Smooth muscle cell (in vitro differentiated cells): Measurements from ENCODE around the gene ZP4. TPM values are rescaled to one million over a fixed set of nuclear protein-coding genes. Genes with fewer than 3 reads are reported as not detected.

Source experiments
- DNase-seq: peaks from one replicate; lab custom pipeline; 2025; ENCODE audit not compliant: unreplicated experiment; lab: John Stamatoyannopoulos, UW
- H2AFZ ChIP-seq: fragments of 200-600 bp; sonication (generic); 2 replicates; pipeline ENCODE4 v1.6.0; 2016; ENCODE audit warnings: antibody characterized with exemption, low read depth, mild to moderate bottlenecking
- H3F3A ChIP-seq: fragments of 200-600 bp; sonication (generic); 2 replicates; pipeline ENCODE4 v1.6.0; 2017; ENCODE audit warnings: antibody characterized with exemption, low read depth
- H3K27ac ChIP-seq: fragments of 200-600 bp; sonication (generic); 2 replicates; pipeline ENCODE4 v1.5.1; 2016; ENCODE audit warnings: low read depth, mild to moderate bottlenecking
- H3K27me3 ChIP-seq: fragments of 200-600 bp; sonication (generic); 2 replicates; pipeline ENCODE4 v1.6.1; 2016; ENCODE audit warnings: low read depth, mild to moderate bottlenecking
- H3K36me3 ChIP-seq: fragments of 200-600 bp; sonication (generic); 2 replicates; pipeline ENCODE4 v1.5.1; 2016; ENCODE audit warnings: low read depth
- H3K4me1 ChIP-seq: fragments of 200-600 bp; sonication (generic); 2 replicates; pipeline ENCODE4 v1.5.1; 2016; ENCODE audit warnings: low read depth
- H3K4me2 ChIP-seq: fragments of 200-600 bp; sonication (generic); 2 replicates; pipeline ENCODE4 v1.6.0; 2016; ENCODE audit warnings: mild to moderate bottlenecking
- H3K4me3 ChIP-seq: fragments of 200-600 bp; sonication (generic); 2 replicates; pipeline ENCODE4 v1.5.1; 2016; ENCODE audit warnings: mild to moderate bottlenecking
- H3K79me2 ChIP-seq: fragments of 200-600 bp; sonication (generic); 2 replicates; pipeline ENCODE4 v1.6.0; 2016; ENCODE audit warnings: low read depth, mild to moderate bottlenecking
- H3K9ac ChIP-seq: fragments of 200-600 bp; sonication (generic); 2 replicates; pipeline ENCODE4 v1.6.0; 2016; ENCODE audit warnings: low read depth
- H3K9me3 ChIP-seq: fragments of 200-600 bp; sonication (generic); replicated peaks from 2 replicates; pipeline ENCODE4 v1.5.1; 2016; ENCODE audit warnings: low read depth
- H4K20me1 ChIP-seq: fragments of 200-600 bp; sonication (generic); 2 replicates; pipeline ENCODE4 v1.6.0; 2016; ENCODE audit warnings: low read depth
- WGBS: methylation state at CpG from one replicate; pipeline ENCODE4 v1.1.7; 2016; ENCODE audit warnings: low lambda C conversion rate; 5-methylcytosine and 5-hydroxymethylcytosine counted together
- polyA plus RNA-seq: library from polyadenylated mRNA; unstranded; fragments of >200 nt; fragmentation: Nextera tagmentation; extraction: Ambion mirVana; gene quantifications from 2 replicates; pipeline ENCODE4 v1.2.1, GENCODE V29; 2016
- total RNA-seq: library from RNA; depleted of rRNA; stranded (reverse); fragments of >200 nt; gene quantifications from 2 replicates; pipeline ENCODE4 v1.2.3, GENCODE V29; 2014
- TF ChIP-seq, protein P1 (sequence below): fragments of 200-600 bp; sonication (generic); IDR thresholded peaks from 2 replicates; pipeline ENCODE4 v1.5.1; 2017; ENCODE audit warnings: borderline replicate concordance, mild to moderate bottlenecking, antibody characterized with exemption; ENCODE audit not compliant: insufficient read depth, poor library complexity, severe bottlenecking

The ZP4 gene
- total and polyA plus RNA-seq, 2 experiments from 2014 or later, result 0.31 TPM; not detected in 1

DNA sequence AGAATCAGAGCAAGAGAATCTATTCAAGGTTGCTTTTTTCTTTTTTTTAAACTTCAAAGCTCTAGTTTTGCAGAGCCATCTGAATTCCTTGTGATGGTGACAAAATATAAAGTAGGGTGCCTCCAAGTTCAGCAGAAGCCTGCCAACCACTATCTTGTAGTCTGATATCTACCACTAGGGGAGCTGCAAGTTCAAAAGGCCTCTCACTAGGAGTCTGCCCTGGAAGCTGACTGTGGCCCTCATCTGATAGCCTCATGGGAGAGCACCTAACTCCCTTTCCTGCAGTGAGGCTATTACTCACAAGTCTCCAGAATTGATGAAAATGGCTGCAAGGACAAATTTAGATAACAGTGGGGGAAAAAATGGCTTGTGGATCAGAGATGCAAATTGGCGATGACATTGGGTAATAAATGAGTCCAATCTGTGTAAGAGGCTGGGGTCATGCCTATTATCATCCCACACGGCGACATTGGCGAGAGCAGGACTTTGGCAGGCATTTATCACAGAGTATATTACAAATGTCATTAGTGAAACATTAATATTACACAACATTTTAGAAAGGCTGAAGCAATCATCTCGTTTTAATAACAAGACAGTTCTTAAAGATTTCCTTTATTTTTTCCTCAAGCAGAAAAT lies 10.7 kb upstream of the ZP4 start:
- TF ChIP-seq, protein P1, sequence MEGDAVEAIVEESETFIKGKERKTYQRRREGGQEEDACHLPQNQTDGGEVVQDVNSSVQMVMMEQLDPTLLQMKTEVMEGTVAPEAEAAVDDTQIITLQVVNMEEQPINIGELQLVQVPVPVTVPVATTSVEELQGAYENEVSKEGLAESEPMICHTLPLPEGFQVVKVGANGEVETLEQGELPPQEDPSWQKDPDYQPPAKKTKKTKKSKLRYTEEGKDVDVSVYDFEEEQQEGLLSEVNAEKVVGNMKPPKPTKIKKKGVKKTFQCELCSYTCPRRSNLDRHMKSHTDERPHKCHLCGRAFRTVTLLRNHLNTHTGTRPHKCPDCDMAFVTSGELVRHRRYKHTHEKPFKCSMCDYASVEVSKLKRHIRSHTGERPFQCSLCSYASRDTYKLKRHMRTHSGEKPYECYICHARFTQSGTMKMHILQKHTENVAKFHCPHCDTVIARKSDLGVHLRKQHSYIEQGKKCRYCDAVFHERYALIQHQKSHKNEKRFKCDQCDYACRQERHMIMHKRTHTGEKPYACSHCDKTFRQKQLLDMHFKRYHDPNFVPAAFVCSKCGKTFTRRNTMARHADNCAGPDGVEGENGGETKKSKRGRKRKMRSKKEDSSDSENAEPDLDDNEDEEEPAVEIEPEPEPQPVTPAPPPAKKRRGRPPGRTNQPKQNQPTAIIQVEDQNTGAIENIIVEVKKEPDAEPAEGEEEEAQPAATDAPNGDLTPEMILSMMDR, result peak; percentile 42
- Histone ChIP-seq H3K9me3 (no peaks in the 10 kb centered on the region), H3K4me3 (no peak overlapping the region), H3K36me3 (no peaks in the 10 kb centered on the region), H4K20me1 (no peaks in the 10 kb centered on the region), H3K4me2 (no peak overlapping the region), H3F3A (no peaks in the 10 kb centered on the region), H3K27ac (no peak overlapping the region), H3K9ac (no peak overlapping the region), H3K79me2 (no peaks in the 10 kb centered on the region), H3K27me3 (no peaks in the 10 kb centered on the region), H3K4me1 (no peaks in the 10 kb centered on the region), H2AFZ (no peak overlapping the region)
- 88% methylated on average over 5 of the region's 5 CpGs for WGBS
- DNase-seq, result no peak

DNA sequence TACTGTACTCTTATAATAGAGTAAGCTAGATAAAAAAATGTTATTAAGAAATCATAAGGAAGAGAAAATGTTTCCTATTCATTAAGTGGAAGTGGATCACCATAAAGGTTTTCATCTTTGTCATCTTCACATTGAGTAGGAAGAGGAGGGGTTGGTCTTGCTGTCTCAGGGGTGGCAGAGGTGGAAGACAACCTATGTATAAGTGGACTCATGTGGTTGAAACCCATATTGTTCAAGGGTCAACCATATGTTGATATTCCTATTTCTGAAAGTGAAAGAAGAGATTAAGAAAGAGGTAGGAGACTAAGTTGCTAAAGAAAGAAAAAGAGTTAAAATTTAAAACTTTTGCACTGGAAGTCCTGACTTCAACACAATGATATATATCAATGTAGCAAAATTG lies 4.9 kb upstream of the ZP4 start:
- Histone ChIP-seq H3K36me3 (no peaks in the 10 kb centered on the region), H3K4me3 (no peak overlapping the region), H2AFZ (no peak overlapping the region), H4K20me1 (no peaks in the 10 kb centered on the region), H3K9ac (no peak overlapping the region), H3K27ac (no peak overlapping the region), H3F3A (no peaks in the 10 kb centered on the region), H3K4me1 (no peaks in the 10 kb centered on the region), H3K79me2 (no peaks in the 10 kb centered on the region), H3K4me2 (no peak overlapping the region), H3K27me3 (no peaks in the 10 kb centered on the region), H3K9me3 (no peaks in the 10 kb centered on the region)
- no peak for DNase-seq
- TF ChIP-seq, protein P1, result no peak

DNA sequence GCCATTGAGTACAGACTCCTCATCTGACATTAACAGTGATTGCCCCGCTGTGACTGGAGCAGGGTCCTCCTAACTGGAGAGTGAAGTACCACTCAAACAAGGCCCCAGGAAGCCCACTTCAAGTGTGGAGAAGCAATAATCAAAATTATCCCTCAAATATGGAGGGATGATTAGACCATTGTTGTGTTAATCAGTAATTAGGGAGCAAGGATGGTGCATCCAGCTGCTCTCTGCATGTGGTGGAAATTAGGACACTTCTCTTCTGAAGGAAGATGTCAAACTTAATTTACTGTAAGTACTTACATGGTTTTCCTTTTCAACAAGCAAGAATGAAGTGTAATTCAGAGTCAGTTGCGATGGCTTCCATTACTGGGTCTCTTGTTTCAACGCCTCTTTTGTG lies 3.4 kb upstream of the ZP4 start:
- TF ChIP-seq, protein P1, result no peak
- no peak overlapping the region for H3K4me3 ChIP-seq
- H3K4me2 ChIP-seq, result no peak overlapping the region
- H3K9ac ChIP-seq, result no peak overlapping the region
- H2AFZ ChIP-seq, result no peak overlapping the region
- H3K36me3 ChIP-seq, result no peaks in the 10 kb centered on the region
- 97% methylated on average over 3 of the region's 3 CpGs for WGBS
- no peaks in the 10 kb centered on the region for H3K79me2 ChIP-seq
- H3K4me1 ChIP-seq, result no peaks in the 10 kb centered on the region
- DNase-seq, result no peak
- H3K27ac ChIP-seq, result no peak overlapping the region
- no peaks in the 10 kb centered on the region for H3K27me3 ChIP-seq
- H3F3A ChIP-seq, result no peaks in the 10 kb centered on the region
- H3K9me3 ChIP-seq, result no peaks in the 10 kb centered on the region
- no peaks in the 10 kb centered on the region for H4K20me1 ChIP-seq

DNA sequence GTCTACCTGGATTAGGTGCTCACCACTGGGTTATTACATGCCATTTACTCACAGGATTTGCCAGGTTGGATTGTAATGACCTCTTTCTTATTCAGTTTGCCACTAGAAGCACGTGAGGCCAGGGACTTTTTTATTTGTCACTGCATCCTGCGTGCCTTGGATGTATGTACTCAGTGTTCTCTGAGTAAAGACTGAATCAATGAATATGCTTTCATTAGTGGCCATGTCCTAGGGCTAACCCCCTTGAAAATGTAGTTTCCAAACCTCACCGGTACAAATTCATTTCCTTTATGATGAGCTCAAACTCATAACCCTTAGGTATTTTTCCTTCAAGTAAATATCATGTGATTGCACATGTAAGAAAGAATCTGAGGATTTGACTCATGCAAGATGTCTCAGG lies 1.3 kb upstream of the ZP4 start:
- no peaks in the 10 kb centered on the region for H3K4me1 ChIP-seq
- H3K9ac ChIP-seq, result no peak overlapping the region
- no peak overlapping the region for H3K27ac ChIP-seq
- no peak overlapping the region for H3K4me3 ChIP-seq
- no peak overlapping the region for H2AFZ ChIP-seq
- no peaks in the 10 kb centered on the region for H3K36me3 ChIP-seq
- H3K4me2 ChIP-seq, result no peak overlapping the region
- TF ChIP-seq, protein P1, result no peak
- H3F3A ChIP-seq, result no peaks in the 10 kb centered on the region
- no peak for DNase-seq
- H3K79me2 ChIP-seq, result no peaks in the 10 kb centered on the region
- H3K27me3 ChIP-seq, result no peaks in the 10 kb centered on the region
- H3K9me3 ChIP-seq, result no peaks in the 10 kb centered on the region
- WGBS, result 87% methylated on average over 3 of the region's 3 CpGs
- no peaks in the 10 kb centered on the region for H4K20me1 ChIP-seq
